Neural cell (in vitro differentiated cells): Measurements from ENCODE around the gene ATP4B.

Source experiments
- CTCF ChIP-seq: fragments of 450-650 bp; IDR thresholded peaks from 2 replicates; pipeline ENCODE4 v1.5.1; 2014; ENCODE audit warnings: antibody characterized with exemption, mild to moderate bottlenecking, moderate library complexity; ENCODE audit not compliant: poor library complexity, severe bottlenecking
- POLR2AphosphoS5 ChIP-seq: IDR thresholded peaks from 2 replicates; pipeline ENCODE4 v1.6.1; 2012
- RAD21 ChIP-seq: fragments of 450-650 bp; conservative IDR thresholded peaks from 2 replicates; pipeline ENCODE4 v1.6.1; 2014; ENCODE audit warnings: antibody characterized with exemption, mild to moderate bottlenecking, moderate library complexity

- TF ChIP-seq RAD21 (no peak), CTCF (no peak), POLR2AphosphoS5 (no peak)
Observed at GRCh38 chr13:113635709-113636108, 22.3 kb downstream of the ATP4B start.
